ENCODE data around the gene ZNF184.

DNA sequence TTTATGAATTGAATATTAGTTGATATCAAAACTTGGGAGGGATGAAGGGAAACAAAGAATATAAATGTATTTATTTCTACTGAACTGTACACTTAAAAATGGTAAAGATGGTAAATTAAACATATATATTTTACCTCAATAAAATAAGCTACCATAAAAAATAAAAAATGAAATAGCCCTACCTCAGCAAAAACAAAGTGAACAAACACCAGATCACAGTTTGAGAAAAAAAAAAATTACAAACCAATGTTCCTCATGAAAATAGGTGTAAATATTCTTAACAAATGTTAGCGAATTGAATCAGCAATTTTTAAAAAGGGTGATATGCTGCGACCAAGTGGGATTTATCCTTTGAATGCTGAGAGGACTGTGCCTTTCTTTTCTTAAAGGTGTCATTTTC is 28.3 kb upstream of the ZNF184 start:
- TF ChIP-seq, protein P1, sequence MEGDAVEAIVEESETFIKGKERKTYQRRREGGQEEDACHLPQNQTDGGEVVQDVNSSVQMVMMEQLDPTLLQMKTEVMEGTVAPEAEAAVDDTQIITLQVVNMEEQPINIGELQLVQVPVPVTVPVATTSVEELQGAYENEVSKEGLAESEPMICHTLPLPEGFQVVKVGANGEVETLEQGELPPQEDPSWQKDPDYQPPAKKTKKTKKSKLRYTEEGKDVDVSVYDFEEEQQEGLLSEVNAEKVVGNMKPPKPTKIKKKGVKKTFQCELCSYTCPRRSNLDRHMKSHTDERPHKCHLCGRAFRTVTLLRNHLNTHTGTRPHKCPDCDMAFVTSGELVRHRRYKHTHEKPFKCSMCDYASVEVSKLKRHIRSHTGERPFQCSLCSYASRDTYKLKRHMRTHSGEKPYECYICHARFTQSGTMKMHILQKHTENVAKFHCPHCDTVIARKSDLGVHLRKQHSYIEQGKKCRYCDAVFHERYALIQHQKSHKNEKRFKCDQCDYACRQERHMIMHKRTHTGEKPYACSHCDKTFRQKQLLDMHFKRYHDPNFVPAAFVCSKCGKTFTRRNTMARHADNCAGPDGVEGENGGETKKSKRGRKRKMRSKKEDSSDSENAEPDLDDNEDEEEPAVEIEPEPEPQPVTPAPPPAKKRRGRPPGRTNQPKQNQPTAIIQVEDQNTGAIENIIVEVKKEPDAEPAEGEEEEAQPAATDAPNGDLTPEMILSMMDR (conservative IDR thresholded peaks at IDR 0.05; ENCODE audit: low read length), result no peak
- TF ChIP-seq EZH2phosphoT487 (IDR thresholded peaks at IDR 0.05; ENCODE audit: borderline replicate concordance), result no peak
